Esophagus muscularis mucosa (tissue), 4 donors: ENCODE data around the gene KANK4. TPM values are rescaled to one million over a fixed set of nuclear protein-coding genes. Genes with fewer than 3 reads are reported as not detected.

ENCODE experiments used
- DNase-seq: peaks from one replicate; pipeline ENCODE4 v3.0.0-alpha.2; 2017; ENCODE audit errors: extremely low spot score
- H3K27ac ChIP-seq, 4 donors: fragments of 200-600 bp; sonication (generic); replicated peaks in 1 of 4; 1 replicate in 3 of 4; 2 replicates in 1 of 4; pipeline ENCODE4 v1.5.1; 2016 to 2019; ENCODE audit warnings: mild to moderate bottlenecking in 1 of 4
- H3K27me3 ChIP-seq, 4 donors: fragments of 200-600 bp; sonication (generic); one replicate each; pipeline versions ENCODE4 v1.5.1 to v1.6.0; 2016 to 2019
- H3K36me3 ChIP-seq, 4 donors: fragments of 200-600 bp; sonication (generic); one replicate each; pipeline ENCODE4 v1.5.1; 2016 to 2019
- H3K4me1 ChIP-seq, 4 donors: fragments of 200-600 bp; sonication (generic); one replicate each; pipeline ENCODE4 v1.5.1; 2016 to 2019
- H3K4me3 ChIP-seq, 4 donors: fragments of 200-600 bp; sonication (generic); 1 replicate in 2 of 4; 2 replicates in 2 of 4; pipeline ENCODE4 v1.5.1; 2016 to 2019; ENCODE audit warnings: mild to moderate bottlenecking in 4 of 4, moderate library complexity in 1 of 4
- H3K9me3 ChIP-seq, 4 donors: fragments of 200-600 bp; sonication (generic); 1 replicate in 3 of 4; 2 replicates in 1 of 4; pipeline ENCODE4 v1.5.1; 2016 to 2019
- EP300 ChIP-seq: sonication (generic); formaldehyde crosslinking; IDR thresholded peaks from one replicate; pipeline ENCODE4 v1.6.1; 2017; ENCODE audit warnings: antibody characterized with exemption
- POLR2A ChIP-seq: fragments of 450-650 bp; IDR thresholded peaks from one replicate; pipeline ENCODE4 v1.6.1; 2017; ENCODE audit warnings: antibody characterized with exemption, moderate library complexity, mild to moderate bottlenecking, low read depth
- POLR2AphosphoS5 ChIP-seq, 2 donors: sonication (generic); formaldehyde crosslinking; IDR thresholded peaks; one replicate each; pipeline ENCODE4 v1.6.1; 2017; ENCODE audit warnings: antibody characterized with exemption in 2 of 2
- WGBS: methylation state at CpG from one replicate; pipeline ENCODE4 v1.1.5; 2018; 5-methylcytosine and 5-hydroxymethylcytosine counted together
- intact Hi-C: fragments of 100-400 bp; cut with DNase I; formaldehyde crosslinking; loops from one replicate; pipeline ENCODE4 v1.15.1; 2023
- total RNA-seq, 4 donors: library from RNA; depleted of rRNA; stranded (reverse); fragments of >200 nt; gene quantifications; one replicate each; pipeline versions ENCODE4 v1.1.0 to v1.2.1, GENCODE V29; 2016
- TF ChIP-seq, protein P1 (sequence below), 3 experiments: fragments of 200-600 bp in 2 of 3; fragments of 450-650 bp in 1 of 3; sonication (generic) in 2 of 3; IDR thresholded peaks; one replicate each; pipeline ENCODE4 v1.5.1; 2017 to 2019; ENCODE audit warnings: antibody characterized with exemption in 3 of 3, mild to moderate bottlenecking in 2 of 3, moderate library complexity in 1 of 3

The KANK4 gene
- total RNA-seq, 4 donors from 2014 or later: 0.42 to 1.4 (median 0.84) TPM

- H3K4me1 ChIP-seq: peaks cover 11 to 14% (median 11%) of the 10 kb centered on the region in 4 donors
- intact Hi-C loops: no loop called here
- H3K27ac ChIP-seq: no peak overlapping the region
- TF ChIP-seq POLR2AphosphoS5 (IDR thresholded peaks at IDR 0.05) (no peak), EP300 (no peak), POLR2A (no peak)
- TF ChIP-seq, protein P1, sequence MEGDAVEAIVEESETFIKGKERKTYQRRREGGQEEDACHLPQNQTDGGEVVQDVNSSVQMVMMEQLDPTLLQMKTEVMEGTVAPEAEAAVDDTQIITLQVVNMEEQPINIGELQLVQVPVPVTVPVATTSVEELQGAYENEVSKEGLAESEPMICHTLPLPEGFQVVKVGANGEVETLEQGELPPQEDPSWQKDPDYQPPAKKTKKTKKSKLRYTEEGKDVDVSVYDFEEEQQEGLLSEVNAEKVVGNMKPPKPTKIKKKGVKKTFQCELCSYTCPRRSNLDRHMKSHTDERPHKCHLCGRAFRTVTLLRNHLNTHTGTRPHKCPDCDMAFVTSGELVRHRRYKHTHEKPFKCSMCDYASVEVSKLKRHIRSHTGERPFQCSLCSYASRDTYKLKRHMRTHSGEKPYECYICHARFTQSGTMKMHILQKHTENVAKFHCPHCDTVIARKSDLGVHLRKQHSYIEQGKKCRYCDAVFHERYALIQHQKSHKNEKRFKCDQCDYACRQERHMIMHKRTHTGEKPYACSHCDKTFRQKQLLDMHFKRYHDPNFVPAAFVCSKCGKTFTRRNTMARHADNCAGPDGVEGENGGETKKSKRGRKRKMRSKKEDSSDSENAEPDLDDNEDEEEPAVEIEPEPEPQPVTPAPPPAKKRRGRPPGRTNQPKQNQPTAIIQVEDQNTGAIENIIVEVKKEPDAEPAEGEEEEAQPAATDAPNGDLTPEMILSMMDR (IDR thresholded peaks at IDR 0.05): no peak
- H3K36me3 ChIP-seq: no peaks in the 10 kb centered on the region
- no peak overlapping the region for H3K4me3 ChIP-seq
- no peak for DNase-seq
- no peaks in the 10 kb centered on the region for H3K9me3 ChIP-seq
- peaks cover 0 to 10% (median 0%) of the 10 kb centered on the region in 4 donors for H3K27me3 ChIP-seq
- 76% methylated on average over 5 of the region's 5 CpGs for WGBS
Measured at GRCh38 chr1:62294261-62294660, 25.0 kb downstream of the KANK4 start.

- peaks cover 0 to 45% (median 6%) of the 10 kb centered on the region in 4 donors for H3K27me3 ChIP-seq
Measured at GRCh38 chr1:62288662-62289061, 30.6 kb downstream of the KANK4 start.

DNA sequence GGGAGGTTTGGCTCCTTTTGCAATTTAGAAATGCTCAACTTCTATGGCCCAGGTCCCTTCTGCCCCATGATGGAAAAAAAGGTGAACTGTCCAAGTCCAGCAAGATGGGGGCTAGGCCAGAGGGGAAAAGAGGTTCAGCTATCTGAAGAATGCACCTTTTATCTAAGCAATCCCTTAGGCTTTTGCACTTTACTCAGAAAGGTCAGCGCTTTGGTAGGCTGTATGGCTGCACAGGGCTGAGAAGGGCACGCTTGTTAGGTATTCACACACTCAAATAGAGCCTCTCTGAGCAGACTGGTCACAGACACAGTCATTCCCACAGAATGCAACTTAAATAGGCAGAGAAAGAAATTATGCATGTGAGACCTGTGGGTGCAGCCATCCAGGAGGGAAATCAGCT, 31.0 kb downstream of the KANK4 start:
- DNase-seq: no peak
- H3K27me3 ChIP-seq: peaks cover 0 to 45% (median 6%) of the 10 kb centered on the region in 4 donors
- 100% methylated on average over 2 of the region's 2 CpGs for WGBS
- TF ChIP-seq EP300 (no peak), POLR2AphosphoS5 (IDR thresholded peaks at IDR 0.05) (no peak), POLR2A (no peak)
- TF ChIP-seq, protein P1 (IDR thresholded peaks at IDR 0.05): no peak
- peaks cover 7 to 24% (median 21%) of the 10 kb centered on the region in 4 donors for H3K4me1 ChIP-seq
- H3K9me3 ChIP-seq: no peaks in the 10 kb centered on the region
- H3K36me3 ChIP-seq: no peaks in the 10 kb centered on the region
- no peak overlapping the region for H3K27ac ChIP-seq
- no peak overlapping the region for H3K4me3 ChIP-seq
- intact Hi-C loops: no loop called here

More at GRCh38 chr1:62288662-62289061, 30.6 kb downstream of the KANK4 start:
- Histone ChIP-seq H3K36me3 (no peaks in the 10 kb centered on the region), H3K9me3 (no peaks in the 10 kb centered on the region), H3K27ac (no peak overlapping the region), H3K4me1 (peaks cover 7 to 24% (median 21%) of the 10 kb centered on the region in 4 donors), H3K4me3 (no peak overlapping the region)
- TF ChIP-seq, protein P1 (IDR thresholded peaks at IDR 0.05): no peak
- no peak for TF ChIP-seq POLR2A
- no peak for TF ChIP-seq POLR2AphosphoS5 (IDR thresholded peaks at IDR 0.05)
- no peak for TF ChIP-seq EP300
- intact Hi-C loops: no loop called here
- no peak for DNase-seq
- WGBS: 84% methylated on average over 4 of the region's 4 CpGs

- Histone ChIP-seq H3K27ac (no peak overlapping the region), H3K9me3 (no peaks in the 10 kb centered on the region), H3K4me3 (peak overlapping the region in 2 of 4 donors; percentile 7 to 20), H3K36me3 (no peaks in the 10 kb centered on the region), H3K27me3 (peaks cover 0 to 45% (median 6%) of the 10 kb centered on the region in 4 donors), H3K4me1 (peaks cover 7 to 24% (median 21%) of the 10 kb centered on the region in 4 donors)
- DNase-seq: no peak
- TF ChIP-seq, protein P1 (IDR thresholded peaks at IDR 0.05): no peak
- TF ChIP-seq POLR2A (no peak), POLR2AphosphoS5 (IDR thresholded peaks at IDR 0.05) (no peak), EP300 (no peak)
- intact Hi-C loops: no loop called here
- WGBS: 49% methylated on average over 8 of the region's 9 CpGs
Measured at GRCh38 chr1:62286786-62287224, 32.4 kb downstream of the KANK4 start.
